K562 (cell line): ENCODE measurements around the gene HOXB13. TPM values are rescaled to one million over a fixed set of nuclear protein-coding genes. Genes with fewer than 3 reads are reported as not detected.

Experiments used
- ARNT ChIP-seq, 2 experiments: fragments of 450-650 bp; IDR thresholded peaks; 2 replicates each; pipeline ENCODE4 v1.6.1; 2016; ENCODE audit warnings: mild to moderate bottlenecking in 1 of 2
- CCNT2 ChIP-seq: IDR thresholded peaks from 2 replicates; pipeline ENCODE4 v1.6.1; 2011; ENCODE audit warnings: borderline replicate concordance, low read depth, mild to moderate bottlenecking, moderate library complexity, mixed read lengths, low read length; ENCODE audit not compliant: insufficient read length; ENCODE audit errors: extremely low read depth
- CREB3L1 ChIP-seq: fragments of 450-650 bp; IDR thresholded peaks from 2 replicates; pipeline ENCODE4 v1.6.1; 2014; ENCODE audit warnings: low read depth, mild to moderate bottlenecking, moderate library complexity, borderline replicate concordance
- ESRRA ChIP-seq: fragments of 450-650 bp; IDR thresholded peaks from 2 replicates; pipeline ENCODE4 v1.6.1; 2014; ENCODE audit warnings: low read depth, mild to moderate bottlenecking, moderate library complexity, borderline replicate concordance
- ID3 ChIP-seq, 2 experiments: fragments of 250-450 bp in 1 of 2; fragments of 450-650 bp in 1 of 2; sonication (Bioruptor Pico) in 1 of 2; IDR thresholded peaks; 2 replicates each; pipeline versions ENCODE4 v1.6.1 to v1.8.0; 2016 to 2021; ENCODE audit warnings: mild to moderate bottlenecking in 2 of 2, moderate library complexity in 2 of 2, missing compliant biosample characterization in 1 of 2, missing genetic modification characterization in 1 of 2
- KDM1A ChIP-seq, 2 experiments: fragments of 450-650 bp; IDR thresholded peaks; 2 replicates each; pipeline ENCODE4 v1.6.1; 2016; ENCODE audit warnings: mild to moderate bottlenecking in 2 of 2
- MAFG ChIP-seq: fragments of 450-650 bp; conservative IDR thresholded peaks from 2 replicates; pipeline ENCODE4 v1.6.1; 2016; ENCODE audit warnings: missing genetic modification characterization, missing compliant biosample characterization
- MCM2 ChIP-seq: fragments of 450-650 bp; IDR thresholded peaks from 2 replicates; pipeline ENCODE4 v1.6.1; 2017; ENCODE audit warnings: low read depth, mild to moderate bottlenecking
- NBN ChIP-seq: fragments of 450-650 bp; IDR thresholded peaks from 2 replicates; pipeline ENCODE4 v1.6.1; 2016; ENCODE audit warnings: low read depth, mild to moderate bottlenecking
- NFYB ChIP-seq: IDR thresholded peaks from 2 replicates; pipeline ENCODE4 v1.6.1; 2011; ENCODE audit warnings: mild to moderate bottlenecking, moderate library complexity; ENCODE audit not compliant: insufficient read length; ENCODE audit errors: extremely low read depth
- RFX1 ChIP-seq: fragments of 450-650 bp; IDR thresholded peaks from 2 replicates; pipeline ENCODE4 v1.6.1; 2016; ENCODE audit warnings: mild to moderate bottlenecking, moderate library complexity
- RFX7 ChIP-seq: fragments of 250-450 bp; sonication (Bioruptor Pico); IDR thresholded peaks from 2 replicates; pipeline ENCODE4 v1.5.1; 2021; ENCODE audit warnings: mild to moderate bottlenecking
- SIRT6 ChIP-seq: IDR thresholded peaks from one replicate; pipeline ENCODE4 v1.6.1; 2012; ENCODE audit warnings: low read depth, mild to moderate bottlenecking, control low read depth, inconsistent platforms, low read length, moderate library complexity
- SMAD4 ChIP-seq: fragments of 250-450 bp; sonication (Bioruptor Pico); conservative IDR thresholded peaks from 2 replicates; pipeline ENCODE4 v1.8.0; 2021; ENCODE audit warnings: inconsistent platforms, mild to moderate bottlenecking, moderate library complexity
- TFAM ChIP-seq: fragments of 250-450 bp; sonication (Bioruptor Pico); conservative IDR thresholded peaks from 2 replicates; pipeline ENCODE4 v1.5.0; 2021; ENCODE audit warnings: mild to moderate bottlenecking, moderate library complexity
- TOE1 ChIP-seq, 2 experiments: fragments of 450-650 bp in 1 of 2; sonication (generic) in 1 of 2; formaldehyde crosslinking in 1 of 2; IDR thresholded peaks; 2 replicates each; pipeline versions ENCODE4 v1.7.1 to v1.8.0; 2016 to 2022; ENCODE audit warnings: borderline replicate concordance in 2 of 2, mild to moderate bottlenecking in 2 of 2, antibody characterized with exemption in 1 of 2, inconsistent platforms in 1 of 2, low read depth in 1 of 2, missing genetic modification reagents in 1 of 2, moderate library complexity in 1 of 2
- XRCC5 ChIP-seq: fragments of 200-400 bp; formaldehyde crosslinking; IDR thresholded peaks from 2 replicates; pipeline ENCODE4 v1.6.1; 2017; ENCODE audit warnings: low read depth, mild to moderate bottlenecking, low read length
- ZNF263 ChIP-seq: sonication (generic); formaldehyde crosslinking; IDR thresholded peaks from 2 replicates; pipeline ENCODE4 v1.8.0; 2022; ENCODE audit warnings: mild to moderate bottlenecking, missing genetic modification reagents, borderline replicate concordance
- ZNF316 ChIP-seq: fragments of 450-650 bp; IDR thresholded peaks from 2 replicates; pipeline ENCODE4 v1.6.1; 2016
- ZNF398 ChIP-seq: fragments of 250-450 bp; sonication (Bioruptor Pico); IDR thresholded peaks from 2 replicates; pipeline ENCODE4 v1.8.0; 2021; ENCODE audit warnings: moderate library complexity, mild to moderate bottlenecking, inconsistent platforms
- polyA plus RNA-seq, 8 experiments: library from polyadenylated mRNA; depleted of rRNA in 4 of 8; stranded (reverse) in 5 of 8; unstranded in 3 of 8; fragments of >200 nt; fragmentation: Nextera tagmentation in 2 of 8; fragmentation: Illumina TruSeq in 1 of 8; extraction: Ambion mirVana in 2 of 8; extraction: Trizol in 1 of 8; gene quantifications; 2 replicates each; pipeline versions ENCODE4 v1.2.1 to v1.2.3, GENCODE V29; 2011 to 2014; ENCODE audit warnings: inconsistent platforms in 1 of 8, missing spikeins in 1 of 8
- total RNA-seq, 7 experiments: library from RNA; depleted of rRNA in 6 of 7; stranded (reverse); fragments of >200 nt in 6 of 7; fragmentation: Illumina TruSeq in 2 of 7; extraction: Trizol in 2 of 7; gene quantifications; 2 replicates each; pipeline versions ENCODE4 v1.2.1 to v1.2.3, GENCODE V29; 2011 to 2021; ENCODE audit warnings: low replicate concordance in 1 of 7
- TF ChIP-seq, protein P1 (sequence below): fragments of 450-650 bp; formaldehyde crosslinking; IDR thresholded peaks from 2 replicates; pipeline ENCODE4 v1.4.0; 2020; ENCODE audit warnings: mild to moderate bottlenecking

HOXB13 gene
- total and polyA plus RNA-seq, 9 of the 15 experiments (the other 6 are each of a cell fraction or from before 2014, with no cell fraction given) = not detected

- TF ChIP-seq ZNF398 (CRISPR knock-in tag) = no peak
- TF ChIP-seq ID3 (CRISPR knock-in tag; IDR thresholded peaks at IDR 0.05) = no peak
- 0 out of 2 replicates have a peak, but pooled peaks have one; percentile 22 for TF ChIP-seq ID3 (tag; IDR thresholded peaks at IDR 0.05)
- no peak for TF ChIP-seq XRCC5
- TF ChIP-seq SIRT6 = no peak
- TF ChIP-seq SMAD4 = 0 out of 2 replicates have a peak, but pooled peaks have one; percentile 14
- TF ChIP-seq MCM2 = no peak
- peak; percentile 30 for TF ChIP-seq CCNT2
- no peak for TF ChIP-seq TOE1 (IDR thresholded peaks at IDR 0.05; ENCODE audit: borderline replicate concordance)
- TF ChIP-seq TOE1 (CRISPR knock-in tag; IDR thresholded peaks at IDR 0.05; ENCODE audit: borderline replicate concordance, low read depth) = no peak
- no peak for TF ChIP-seq ZNF263
- TF ChIP-seq KDM1A (IDR thresholded peaks at IDR 0.05) = no peak
- no peak for TF ChIP-seq CREB3L1
- TF ChIP-seq, protein P1, sequence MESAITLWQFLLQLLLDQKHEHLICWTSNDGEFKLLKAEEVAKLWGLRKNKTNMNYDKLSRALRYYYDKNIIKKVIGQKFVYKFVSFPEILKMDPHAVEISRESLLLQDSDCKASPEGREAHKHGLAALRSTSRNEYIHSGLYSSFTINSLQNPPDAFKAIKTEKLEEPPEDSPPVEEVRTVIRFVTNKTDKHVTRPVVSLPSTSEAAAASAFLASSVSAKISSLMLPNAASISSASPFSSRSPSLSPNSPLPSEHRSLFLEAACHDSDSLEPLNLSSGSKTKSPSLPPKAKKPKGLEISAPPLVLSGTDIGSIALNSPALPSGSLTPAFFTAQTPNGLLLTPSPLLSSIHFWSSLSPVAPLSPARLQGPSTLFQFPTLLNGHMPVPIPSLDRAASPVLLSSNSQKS = no peak
- TF ChIP-seq NFYB = no peak
- 0 out of 2 replicates have a peak, but pooled peaks have one; percentile 32 for TF ChIP-seq ESRRA
- no peak for TF ChIP-seq MAFG
- TF ChIP-seq ZNF316 = no peak
- TF ChIP-seq ARNT (IDR thresholded peaks at IDR 0.05) = no peak
- no peak for TF ChIP-seq TFAM (CRISPR knock-in tag)
- no peak for TF ChIP-seq RFX7 (CRISPR knock-in tag)
- no peak for TF ChIP-seq NBN
- TF ChIP-seq RFX1 = no peak
Measured at GRCh38 chr17:48678141-48678971, 50.2 kb downstream of the HOXB13 start (continued).
